GM18520 (cell line): Measurements from ENCODE around the gene THAP10.
"Not testable (repeated sequence)": the region's sequence is repeated elsewhere in the genome, so short reads cannot be mapped to it uniquely, and the experiment has no call there.

Source experiments
- ATAC-seq: cut with Tn5 transposase; IDR thresholded peaks from one replicate; pipeline ENCODE4 v1.9.1; 2021; ENCODE audit not compliant: unreplicated experiment

Gene THAP10

GRCh38 chr15:70879401-70879800, 12.8 kb downstream of the THAP10 start:
- ATAC-seq: no peak

GRCh38 chr15:70876683-70877082, 15.6 kb downstream of the THAP10 start:
- ATAC-seq: no peak

- no peak for ATAC-seq
Measured at GRCh38 chr15:70876011-70876410, 16.2 kb downstream of the THAP10 start.

DNA sequence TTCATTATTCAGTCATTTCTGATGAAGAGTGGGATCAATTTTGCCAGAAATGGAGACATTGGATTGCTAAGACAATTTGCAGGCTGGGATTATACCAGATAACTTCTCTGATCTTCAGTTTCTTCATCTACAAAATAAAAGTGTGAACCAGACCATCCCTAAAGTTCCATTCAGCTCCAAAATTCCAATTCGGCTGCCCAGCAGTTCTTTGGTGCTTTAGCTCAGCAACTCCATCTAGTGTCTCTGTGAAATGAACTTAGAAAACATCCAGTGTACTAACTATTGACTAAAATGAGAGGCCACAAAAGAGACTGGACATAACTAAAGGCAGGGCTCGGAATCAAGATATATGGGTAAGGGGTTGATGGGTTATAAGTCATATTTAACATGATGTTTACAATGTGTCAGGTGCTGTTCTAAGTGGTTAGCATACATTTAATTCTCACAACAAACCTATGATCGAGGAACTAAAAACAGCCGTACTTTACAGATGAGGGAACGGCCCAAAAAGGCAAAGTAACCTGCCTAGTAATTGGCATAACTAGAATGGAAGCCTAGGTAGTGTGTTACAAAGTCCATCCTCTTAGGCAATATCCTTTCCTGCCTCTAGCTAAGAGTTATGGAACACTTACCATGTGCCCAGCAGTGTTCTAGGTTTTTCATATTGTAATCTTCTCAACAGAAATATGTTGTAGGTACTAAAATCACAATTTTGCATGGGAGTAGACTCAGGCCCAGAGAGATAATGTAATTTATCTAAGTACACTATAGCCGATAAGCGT, 17.0 kb downstream of the THAP10 start:
- ATAC-seq: no peak

DNA sequence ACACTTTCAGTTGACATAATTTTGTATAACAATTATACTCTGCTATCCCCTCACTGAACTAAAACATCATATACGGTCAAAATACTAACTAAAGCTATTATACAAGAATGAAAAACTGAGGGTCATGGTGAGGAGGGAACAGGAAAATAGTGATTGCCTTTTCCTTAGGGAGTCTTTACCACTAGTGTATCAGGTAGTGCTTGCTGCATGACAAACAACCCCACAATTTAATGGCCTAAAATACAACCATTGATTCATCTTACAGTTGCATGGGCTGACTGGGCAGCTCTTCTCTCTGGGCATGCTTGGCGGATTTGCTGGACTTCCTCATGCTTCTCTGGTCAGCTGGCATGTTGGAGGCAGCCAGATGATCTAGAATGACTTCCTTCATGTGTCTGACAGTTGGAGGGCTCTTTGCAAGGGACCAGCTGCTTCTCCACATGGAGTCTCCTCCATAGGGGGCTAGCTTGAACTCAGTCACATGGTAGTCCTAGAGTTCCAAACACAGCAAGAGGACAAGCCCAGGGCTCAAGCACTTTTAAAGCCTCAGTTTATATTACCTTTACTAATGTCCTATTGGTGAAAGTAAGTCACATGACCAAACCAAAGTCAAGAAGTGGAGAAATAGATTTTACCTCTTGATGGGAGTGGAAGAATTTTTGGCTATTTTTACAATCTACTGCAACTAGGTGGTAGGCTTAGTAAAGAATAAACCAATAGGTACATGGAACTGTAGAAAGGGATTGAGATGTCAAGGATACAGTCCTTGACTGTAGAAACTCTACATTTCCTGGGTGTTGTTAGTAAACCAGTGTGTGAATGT, 18.8 kb downstream of the THAP10 start:
- ATAC-seq: no peak

- not testable (repeated sequence) for ATAC-seq
Measured at GRCh38 chr15:70871490-70871889, 20.7 kb downstream of the THAP10 start.

DNA sequence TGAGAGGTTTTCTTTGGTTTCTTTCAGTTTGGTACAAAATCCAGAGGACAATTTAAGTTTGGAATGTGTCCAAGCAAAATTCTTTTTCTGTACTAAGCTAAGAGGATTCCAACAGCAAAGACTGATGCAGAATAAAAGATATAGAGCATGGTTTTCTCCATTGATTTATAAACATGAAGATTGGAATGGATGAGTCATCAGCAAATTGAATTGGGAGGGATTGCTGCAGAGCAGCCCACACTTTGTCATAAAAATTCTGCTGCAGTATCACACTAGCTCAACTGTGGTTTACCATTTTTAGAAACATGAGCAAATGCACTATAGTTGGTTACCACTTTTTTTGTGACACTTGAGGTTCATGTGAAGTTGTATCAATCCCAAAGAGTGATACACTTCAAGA, 22.2 kb downstream of the THAP10 start:
- no peak for ATAC-seq

- no peak for ATAC-seq
Measured at GRCh38 chr15:70869346-70869745, 22.9 kb downstream of the THAP10 start.

DNA sequence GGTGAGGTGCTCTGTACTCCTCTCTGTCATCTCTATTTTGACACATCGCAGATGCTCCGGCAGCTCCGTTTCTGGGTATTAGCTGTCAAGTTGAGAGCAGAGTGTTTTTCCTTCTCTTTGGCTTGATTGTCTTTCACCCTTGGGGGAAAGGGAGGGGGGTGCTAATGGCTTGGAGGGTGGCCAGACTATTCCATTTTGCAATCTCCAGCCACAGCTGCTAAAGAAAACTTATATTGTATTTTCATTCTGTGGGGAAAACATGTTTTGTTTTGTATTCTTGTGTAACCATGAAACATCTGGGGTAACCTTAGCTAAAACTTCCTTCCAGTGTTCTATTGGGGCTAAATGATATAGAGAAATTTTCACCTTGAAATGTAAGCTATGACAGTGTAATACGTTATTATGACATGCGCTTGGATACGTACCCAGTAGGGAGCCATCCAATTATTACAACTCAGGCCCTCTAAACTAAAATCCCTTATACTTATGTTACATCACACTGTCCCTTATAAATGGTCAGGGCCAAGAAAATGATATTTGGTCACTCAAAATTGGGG, 24.2 kb downstream of the THAP10 start:
- ATAC-seq: no peak

- ATAC-seq: no peak
Measured at GRCh38 chr15:70866982-70867641, 25.1 kb downstream of the THAP10 start.

- no peak for ATAC-seq
Measured at GRCh38 chr15:70863450-70864218, 28.6 kb downstream of the THAP10 start.

- no peak for ATAC-seq
Measured at GRCh38 chr15:70859998-70860397, 32.2 kb downstream of the THAP10 start.

DNA sequence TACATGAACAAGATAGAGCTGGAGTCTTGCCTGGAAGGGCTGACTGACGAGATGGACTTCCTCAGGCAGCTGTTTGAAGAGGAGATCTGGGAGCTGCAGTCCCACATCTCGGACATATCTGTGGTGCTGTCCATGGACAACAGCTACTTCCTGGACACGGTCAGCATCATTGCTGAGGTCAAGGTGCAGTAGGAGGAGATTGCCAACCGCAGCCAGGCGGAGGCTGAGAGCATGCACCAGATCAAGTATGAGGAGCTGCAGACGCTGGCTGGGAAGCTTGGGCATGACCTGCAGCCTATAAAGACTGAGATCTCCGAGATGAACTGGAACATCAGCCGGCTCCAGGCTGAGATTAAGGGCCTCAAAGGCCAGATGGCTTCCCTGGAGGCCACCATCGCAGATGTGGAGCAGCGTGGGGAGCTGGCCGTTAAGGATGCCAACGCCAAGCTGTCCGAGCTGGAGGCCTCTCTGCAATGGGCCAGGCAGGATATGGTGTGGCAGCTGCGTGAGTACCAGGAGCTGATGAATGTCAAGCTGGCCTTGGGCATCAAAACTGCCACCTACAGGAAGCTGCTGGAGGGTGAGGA, 32.8 kb downstream of the THAP10 start:
- no peak for ATAC-seq

DNA sequence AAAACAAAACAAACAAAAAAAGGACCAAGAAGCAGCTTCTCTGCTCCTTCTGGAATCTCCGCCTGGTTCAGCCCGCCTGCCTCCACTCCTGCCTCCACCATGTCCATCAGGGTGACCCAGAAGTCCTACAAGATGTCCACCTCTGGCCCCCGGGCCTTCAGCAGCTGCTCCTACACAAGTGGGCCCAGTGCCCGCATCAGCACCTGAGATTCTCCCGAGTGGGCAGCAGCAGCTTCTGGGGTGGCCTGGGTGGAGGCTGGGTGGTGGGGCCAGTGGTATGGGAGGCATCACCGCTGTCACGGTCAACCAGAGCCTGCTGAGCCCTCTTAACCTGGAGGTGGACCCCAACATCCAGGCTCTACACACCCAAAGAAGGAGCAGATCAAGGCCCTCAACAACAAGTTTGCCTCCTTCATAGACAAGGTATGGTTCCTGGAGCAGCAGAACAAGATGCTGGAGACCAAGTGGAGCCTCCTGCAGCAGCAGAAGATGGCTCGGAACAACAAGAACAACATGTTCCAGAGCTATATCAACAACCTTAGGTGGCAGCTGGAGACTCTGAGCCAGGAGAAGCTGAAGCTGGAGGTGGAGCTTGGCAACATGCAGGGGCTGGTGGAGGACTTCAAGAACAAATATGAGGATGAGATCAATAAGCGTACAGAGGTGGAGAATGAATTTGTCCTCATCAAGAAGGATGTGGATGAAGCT, 33.5 kb downstream of the THAP10 start:
- not testable (repeated sequence) for ATAC-seq

- no peak for ATAC-seq
Measured at GRCh38 chr15:70857562-70858285, 34.5 kb downstream of the THAP10 start.

DNA sequence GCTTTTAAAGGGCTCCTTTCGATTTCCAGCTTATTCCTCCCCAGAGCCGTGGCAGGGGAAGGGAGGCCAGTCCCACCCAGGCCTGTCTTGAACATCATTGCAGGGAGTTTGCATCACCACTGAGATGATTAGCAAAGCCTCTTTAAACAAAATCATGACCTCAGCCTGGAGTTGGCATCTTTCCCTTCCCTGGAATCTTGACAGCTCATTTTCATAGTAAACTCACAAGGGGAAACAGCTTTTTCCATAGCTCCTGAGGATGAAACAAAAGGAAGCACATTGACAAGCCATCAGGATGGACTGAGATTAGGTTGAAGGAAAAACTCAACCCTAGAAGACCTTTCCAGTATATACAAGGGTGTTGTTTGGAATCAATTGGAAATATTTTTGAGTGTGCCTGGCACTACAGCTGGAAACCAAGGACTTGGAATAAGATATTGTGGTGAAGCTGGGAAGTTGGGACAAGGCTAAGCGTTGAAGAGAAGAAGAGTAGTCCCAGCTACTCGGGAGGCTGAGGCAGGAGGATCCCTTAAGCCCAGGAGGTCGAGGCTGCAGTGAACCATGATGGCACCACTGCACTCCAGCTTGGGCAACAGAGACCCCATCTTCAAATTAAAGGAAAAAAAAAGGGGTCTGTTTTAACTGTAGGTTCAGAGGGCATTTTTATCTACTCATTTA, 35.2 kb downstream of the THAP10 start:
- ATAC-seq: no peak

- no peak for ATAC-seq
Measured at GRCh38 chr15:70856177-70856883, 35.9 kb downstream of the THAP10 start.

DNA sequence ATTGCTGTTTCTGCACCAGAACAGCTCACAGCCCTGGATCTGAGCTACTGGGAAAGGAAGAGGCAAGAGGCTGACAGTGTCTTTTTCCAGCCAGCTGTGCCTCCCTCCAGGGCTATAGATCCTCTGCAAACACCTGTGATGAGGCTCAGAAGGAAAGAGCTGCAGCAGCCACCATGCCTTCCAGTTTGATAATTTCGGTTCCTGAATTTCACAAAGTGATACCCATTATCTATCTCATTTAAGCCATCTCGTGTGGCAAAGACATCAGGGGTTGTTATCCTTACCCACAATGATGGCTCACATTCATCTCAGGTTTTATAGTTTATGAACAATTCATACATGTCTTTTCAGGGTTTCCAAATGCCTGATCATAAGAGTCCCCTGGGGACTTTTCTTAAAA, 36.5 kb downstream of the THAP10 start:
- ATAC-seq: no peak
